DMS79 (cell line): ENCODE results near the gene CELA3A.
"Not testable (repeated sequence)": the region's sequence is repeated elsewhere in the genome, so short reads cannot be mapped to it uniquely, and the experiment has no call there.

Source experiments
- DNase-seq: peaks from one replicate; lab custom pipeline; 2025; lab: John Stamatoyannopoulos, UW

The CELA3A gene

GRCh38 chr1:22018583-22019559 is 17.4 kb downstream of the CELA3A start:
- no peak for DNase-seq

DNA sequence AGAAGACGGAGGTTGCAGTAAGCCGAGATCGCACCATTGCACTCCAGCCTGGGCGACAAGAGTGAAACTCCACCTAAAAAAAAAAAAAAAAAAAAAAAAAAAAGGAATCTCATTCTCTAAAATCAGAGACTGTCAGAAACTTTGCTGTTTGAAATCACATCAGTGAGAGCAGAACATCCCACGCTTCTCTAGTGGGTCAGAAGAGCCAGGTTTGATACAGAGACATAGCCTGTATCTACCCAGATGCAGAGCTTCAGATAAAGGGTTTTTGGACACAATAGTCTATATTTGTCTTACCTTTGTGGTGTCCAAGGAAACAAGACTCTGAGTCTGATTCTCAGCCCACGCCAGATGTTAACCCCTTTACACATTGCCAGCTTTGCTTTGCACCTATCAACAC is 19.6 kb downstream of the CELA3A start:
- no peak for DNase-seq

- peak; percentile 96 for DNase-seq
These were observed 23.3 kb downstream of the CELA3A start for GRCh38 chr1:22024485-22025367.

- DNase-seq, result peak; percentile 96
These were observed 24.1 kb downstream of the CELA3A start for GRCh38 chr1:22025368-22026155.

GRCh38 chr1:22026924-22027289 is 25.4 kb downstream of the CELA3A start:
- DNase-seq, result no peak

GRCh38 chr1:22030057-22030456 is 28.6 kb downstream of the CELA3A start:
- no peak for DNase-seq

DNA sequence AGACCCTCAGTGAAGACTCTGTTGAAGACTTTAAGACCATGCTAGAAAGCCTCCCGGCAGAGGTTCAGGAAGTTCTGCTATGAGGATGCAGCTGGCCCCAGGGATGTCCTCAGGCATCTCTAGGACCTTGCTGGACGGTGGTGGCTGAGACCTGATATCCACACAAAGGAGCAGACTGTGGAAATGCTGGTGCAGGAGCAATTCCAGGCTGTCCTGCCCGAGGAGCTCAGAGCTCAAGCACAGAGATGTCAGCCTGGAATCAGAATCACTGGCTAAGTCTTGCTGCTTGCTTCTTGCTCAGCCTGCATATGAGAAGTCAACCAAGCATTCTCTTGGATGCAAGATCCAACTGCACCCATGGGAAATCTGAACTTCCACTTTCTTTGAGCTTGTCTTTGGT is 29.0 kb downstream of the CELA3A start:
- no peak for DNase-seq

- no peak for DNase-seq
These were observed 29.9 kb downstream of the CELA3A start for GRCh38 chr1:22031214-22031962.

GRCh38 chr1:22034834-22035233 is 33.4 kb downstream of the CELA3A start:
- DNase-seq, result not testable (repeated sequence)

DNA sequence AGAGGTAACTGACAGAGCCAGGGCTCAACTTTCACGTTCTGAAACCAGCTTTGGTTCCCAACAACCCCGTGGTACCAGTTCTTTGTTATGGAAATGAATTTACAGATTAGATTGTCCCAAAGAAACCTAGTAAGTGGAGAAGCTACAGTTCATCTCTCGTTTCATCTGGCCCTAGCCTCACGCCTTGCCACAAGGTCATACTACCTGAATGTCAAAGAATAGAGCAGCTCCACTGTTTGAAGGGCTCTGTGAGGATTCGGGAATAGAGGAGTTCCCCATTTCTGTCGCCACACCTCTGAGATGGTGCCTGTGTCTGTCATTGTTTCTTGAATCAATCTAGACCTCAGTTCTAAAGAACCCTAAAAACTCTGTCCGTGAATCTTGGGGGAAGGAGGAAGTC is 36.1 kb downstream of the CELA3A start:
- DNase-seq, result no peak

GRCh38 chr1:22038036-22038435 is 36.6 kb downstream of the CELA3A start:
- DNase-seq, result no peak

DNA sequence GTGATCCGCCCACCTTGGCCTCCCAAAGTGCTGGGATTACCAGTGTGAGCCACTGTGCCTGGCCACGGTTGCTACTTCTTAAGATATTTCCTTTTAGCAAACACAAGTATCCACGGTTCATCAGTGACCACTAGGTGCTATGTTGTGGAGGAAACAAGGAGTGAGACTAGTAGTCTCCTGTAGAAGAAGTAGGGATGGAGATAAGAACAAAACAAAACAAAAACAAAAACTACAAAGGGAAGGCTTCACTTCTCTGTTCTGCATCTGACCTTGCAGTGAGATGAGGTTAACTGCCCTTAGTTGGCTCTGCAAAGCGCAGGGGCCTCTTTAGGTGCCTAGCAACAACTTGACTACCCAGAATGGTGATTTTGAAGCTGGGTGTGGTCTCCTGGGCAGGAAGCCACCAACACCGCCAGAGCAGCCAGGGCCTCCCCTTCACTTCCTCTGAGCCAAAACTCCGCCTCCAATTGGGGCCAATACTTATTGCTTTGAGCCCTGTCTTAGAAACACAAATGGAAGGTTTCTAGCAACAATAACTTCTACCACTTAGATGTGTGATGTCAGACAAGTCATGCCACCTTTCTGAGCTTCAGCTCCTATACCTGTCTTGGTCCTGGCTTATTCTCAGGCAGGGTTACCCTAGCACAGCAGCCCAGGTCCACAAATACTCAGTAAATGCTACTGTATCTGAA is 38.3 kb downstream of the CELA3A start:
- peak; percentile 97 for DNase-seq

- DNase-seq, result no peak
These were observed 38.8 kb downstream of the CELA3A start for GRCh38 chr1:22040286-22040623.

GRCh38 chr1:22041505-22041904 is 40.0 kb downstream of the CELA3A start:
- DNase-seq, result no peak

- DNase-seq, result peak; percentile 99
These were observed 41.8 kb downstream of the CELA3A start for GRCh38 chr1:22043198-22043769.

GRCh38 chr1:22044690-22045420 is 43.4 kb downstream of the CELA3A start:
- DNase-seq, result peak; percentile 99

GRCh38 chr1:22045604-22046228 is 44.3 kb downstream of the CELA3A start:
- DNase-seq, result no peak

- DNase-seq, result no peak
These were observed 47.1 kb downstream of the CELA3A start for GRCh38 chr1:22048351-22049192.
